ENCODE measurements around the gene MOB2. TPM values are rescaled to one million over a fixed set of nuclear protein-coding genes. Genes with fewer than 3 reads are reported as not detected.
A peak's percentile ranks its signal among the peaks of the same experiment; 100 is the strongest.

The MOB2 gene
- total RNA-seq, 1 donor from 2014 or later: 50.4 TPM

- DNase-seq: peak; percentile 24
- intact Hi-C loops (cut with DNase I): no loop called here
- Histone ChIP-seq H3K36me3 (peaks cover 72% of the 10 kb centered on the region), H3K4me1 (no peaks in the 10 kb centered on the region), H3K27ac (no peak overlapping the region), H3K4me3 (no peak overlapping the region), H3K27me3 (ENCODE audit: low read depth) (no peaks in the 10 kb centered on the region), H3K9me3 (no peaks in the 10 kb centered on the region)
- TF ChIP-seq, protein P1, sequence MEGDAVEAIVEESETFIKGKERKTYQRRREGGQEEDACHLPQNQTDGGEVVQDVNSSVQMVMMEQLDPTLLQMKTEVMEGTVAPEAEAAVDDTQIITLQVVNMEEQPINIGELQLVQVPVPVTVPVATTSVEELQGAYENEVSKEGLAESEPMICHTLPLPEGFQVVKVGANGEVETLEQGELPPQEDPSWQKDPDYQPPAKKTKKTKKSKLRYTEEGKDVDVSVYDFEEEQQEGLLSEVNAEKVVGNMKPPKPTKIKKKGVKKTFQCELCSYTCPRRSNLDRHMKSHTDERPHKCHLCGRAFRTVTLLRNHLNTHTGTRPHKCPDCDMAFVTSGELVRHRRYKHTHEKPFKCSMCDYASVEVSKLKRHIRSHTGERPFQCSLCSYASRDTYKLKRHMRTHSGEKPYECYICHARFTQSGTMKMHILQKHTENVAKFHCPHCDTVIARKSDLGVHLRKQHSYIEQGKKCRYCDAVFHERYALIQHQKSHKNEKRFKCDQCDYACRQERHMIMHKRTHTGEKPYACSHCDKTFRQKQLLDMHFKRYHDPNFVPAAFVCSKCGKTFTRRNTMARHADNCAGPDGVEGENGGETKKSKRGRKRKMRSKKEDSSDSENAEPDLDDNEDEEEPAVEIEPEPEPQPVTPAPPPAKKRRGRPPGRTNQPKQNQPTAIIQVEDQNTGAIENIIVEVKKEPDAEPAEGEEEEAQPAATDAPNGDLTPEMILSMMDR (IDR thresholded peaks at IDR 0.05): no peak
- no peak for ATAC-seq
These were observed 16.5 kb downstream of the MOB2 start for GRCh38 chr11:1469911-1470680.

- H3K4me3 ChIP-seq: no peak overlapping the region
- intact Hi-C loops (cut with DNase I): no loop called here
- no peaks in the 10 kb centered on the region for H3K27me3 ChIP-seq (ENCODE audit: low read depth)
- no peaks in the 10 kb centered on the region for H3K9me3 ChIP-seq
- H3K27ac ChIP-seq: no peak overlapping the region
- peaks cover 65% of the 10 kb centered on the region for H3K36me3 ChIP-seq
- ATAC-seq (no peak), DNase-seq (no peak)
- TF ChIP-seq, protein P1 (IDR thresholded peaks at IDR 0.05): no peak
- no peaks in the 10 kb centered on the region for H3K4me1 ChIP-seq
These were observed 17.2 kb downstream of the MOB2 start for GRCh38 chr11:1469287-1469910.

DNA sequence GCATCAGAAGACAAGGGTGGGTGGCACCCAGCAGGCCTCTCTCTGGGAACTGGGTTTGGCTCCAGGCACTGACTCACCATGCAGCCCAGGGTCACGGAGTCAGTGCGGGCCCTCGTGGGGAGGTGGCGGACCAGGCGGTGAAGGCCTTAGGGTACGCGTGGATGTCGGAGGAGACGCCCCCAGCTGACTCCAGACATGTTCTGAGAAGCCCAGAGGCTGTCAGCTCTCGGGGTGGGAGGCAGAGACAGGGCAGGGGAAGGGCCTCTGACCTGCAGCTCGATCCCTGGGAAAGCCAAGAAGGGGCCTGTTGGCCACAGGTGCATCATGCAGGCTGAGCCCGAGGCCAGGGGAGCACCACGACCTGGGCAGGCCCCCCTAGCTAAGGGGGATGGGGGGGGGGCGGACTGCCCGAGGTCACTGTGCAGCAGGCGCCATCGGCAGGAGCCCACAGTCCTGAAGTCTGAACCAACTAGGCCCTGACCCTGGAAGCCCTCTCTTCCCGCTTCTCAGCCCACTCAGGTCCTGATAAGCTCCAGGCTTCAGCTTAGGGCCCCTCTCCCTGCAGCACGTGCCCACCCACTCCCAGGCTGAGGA, 18.0 kb downstream of the MOB2 start:
- H3K27me3 ChIP-seq (ENCODE audit: low read depth): no peaks in the 10 kb centered on the region
- no peaks in the 10 kb centered on the region for H3K4me1 ChIP-seq
- no peaks in the 10 kb centered on the region for H3K9me3 ChIP-seq
- TF ChIP-seq, protein P1 (IDR thresholded peaks at IDR 0.05): no peak
- intact Hi-C loops (cut with DNase I): no loop called here
- ATAC-seq (no peak), DNase-seq (no peak)
- no peak overlapping the region for H3K4me3 ChIP-seq
- H3K36me3 ChIP-seq: peaks cover 57% of the 10 kb centered on the region
- no peak overlapping the region for H3K27ac ChIP-seq

DNA sequence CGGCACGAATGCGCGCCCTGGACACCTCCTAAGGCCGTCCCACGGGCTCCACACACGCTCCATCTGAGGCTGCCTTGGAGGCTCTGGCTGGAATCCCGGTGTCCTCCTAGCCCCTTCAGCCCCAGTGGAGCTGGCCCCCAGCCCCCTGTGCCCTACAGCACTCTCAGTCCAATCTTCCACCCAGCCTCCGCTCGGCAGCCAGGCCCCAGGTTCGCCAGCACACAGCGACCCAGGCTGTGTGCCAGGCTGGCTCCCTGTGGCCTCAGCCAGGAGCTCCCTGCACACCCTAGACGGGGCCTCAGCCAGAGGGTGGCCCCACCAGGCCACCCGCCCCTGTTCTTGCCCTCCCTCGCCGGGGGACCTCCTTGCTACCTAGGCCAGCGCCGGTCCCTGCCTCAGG, 18.6 kb downstream of the MOB2 start:
- TF ChIP-seq, protein P1 (IDR thresholded peaks at IDR 0.05): no peak
- no peak overlapping the region for H3K4me3 ChIP-seq
- H3K4me1 ChIP-seq: no peaks in the 10 kb centered on the region
- intact Hi-C loops (cut with DNase I): no loop called here
- DNase-seq (no peak), ATAC-seq (no peak)
- peaks cover 51% of the 10 kb centered on the region for H3K36me3 ChIP-seq
- no peaks in the 10 kb centered on the region for H3K27me3 ChIP-seq (ENCODE audit: low read depth)
- H3K27ac ChIP-seq: no peak overlapping the region
- no peaks in the 10 kb centered on the region for H3K9me3 ChIP-seq

DNA sequence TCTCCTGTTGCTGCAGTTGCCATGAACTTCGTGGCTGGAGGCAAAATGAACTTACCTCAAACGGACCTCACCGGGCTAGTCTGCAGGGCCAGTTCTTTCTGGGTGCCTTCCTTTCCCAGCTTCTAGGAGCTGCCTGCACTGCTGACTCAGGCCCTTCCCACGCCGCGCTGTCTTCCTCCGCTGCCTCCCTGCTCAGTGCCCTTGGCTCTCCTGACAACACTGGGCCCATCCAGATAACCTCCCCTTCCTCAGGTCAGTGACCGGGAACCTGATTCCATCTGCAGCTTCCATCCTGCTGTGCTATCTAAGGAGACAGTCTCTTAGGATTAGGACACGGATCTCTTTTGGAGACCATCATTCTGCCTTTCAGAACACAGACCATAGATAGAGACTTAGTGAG, 19.3 kb downstream of the MOB2 start:
- TF ChIP-seq, protein P1 (IDR thresholded peaks at IDR 0.05): no peak
- ATAC-seq (no peak), DNase-seq (no peak)
- Histone ChIP-seq H3K36me3 (peaks cover 44% of the 10 kb centered on the region), H3K4me3 (no peak overlapping the region), H3K27me3 (ENCODE audit: low read depth) (no peaks in the 10 kb centered on the region), H3K27ac (no peak overlapping the region), H3K9me3 (no peaks in the 10 kb centered on the region), H3K4me1 (no peaks in the 10 kb centered on the region)
- intact Hi-C loops (cut with DNase I): no loop called here

Measured in lower lobe of right lung (tissue), 2 donors.